MV-4-11 (cell line): Measurements from ENCODE around the gene ACOT9.
"Not testable (repeated sequence)": the region's sequence is repeated elsewhere in the genome, so short reads cannot be mapped to it uniquely, and the experiment has no call there.

Experiments used
- DNase-seq: peaks from one replicate; lab custom pipeline; 2025; lab: John Stamatoyannopoulos, UW

ACOT9 gene

GRCh38 chrX:23742697-23743622 is at the start of gene ACOT9:
TSS of gene ACOT9 (minus strand) at chrX:23743276. CDS start at chrX:23743144, 132 bp downstream.
- peak; percentile 81 for DNase-seq

- no peak for DNase-seq
Measured at GRCh38 chrX:23790155-23790497, 47.0 kb upstream of the ACOT9 start.

- no peak for DNase-seq
Measured at GRCh38 chrX:23789386-23790154, 46.5 kb upstream of the ACOT9 start.

GRCh38 chrX:23788946-23789345 is 45.9 kb upstream of the ACOT9 start:
- DNase-seq, result no peak

GRCh38 chrX:23788521-23788920 is 45.4 kb upstream of the ACOT9 start:
- no peak for DNase-seq

GRCh38 chrX:23787745-23788118 is 44.7 kb upstream of the ACOT9 start:
- DNase-seq, result no peak

GRCh38 chrX:23786268-23786815 is 43.3 kb upstream of the ACOT9 start:
- no peak for DNase-seq

- no peak for DNase-seq
Measured at GRCh38 chrX:23785580-23785979, 42.5 kb upstream of the ACOT9 start.

- peak; percentile 92 for DNase-seq
Measured at GRCh38 chrX:23784470-23785331, 41.6 kb upstream of the ACOT9 start.

- DNase-seq, result peak; percentile 12
Measured at GRCh38 chrX:23783589-23784469, 40.8 kb upstream of the ACOT9 start.

GRCh38 chrX:23782863-23783588 is 40.0 kb upstream of the ACOT9 start, which contains the start of gene SAT1:
TSS of gene SAT1 (plus strand) at chrX:23783173. CDS start at chrX:23783352, 179 bp downstream.
- DNase-seq, result peak; percentile 90

GRCh38 chrX:23782455-23782854 is 39.4 kb upstream of the ACOT9 start:
- no peak for DNase-seq

GRCh38 chrX:23779025-23779424 is 35.9 kb upstream of the ACOT9 start:
- no peak for DNase-seq

GRCh38 chrX:23776363-23776762 is 33.3 kb upstream of the ACOT9 start:
- no peak for DNase-seq

GRCh38 chrX:23773601-23774175 is 30.6 kb upstream of the ACOT9 start:
- DNase-seq, result peak; percentile 78

- DNase-seq, result not testable (repeated sequence)
Measured at GRCh38 chrX:23771086-23771485, 28.0 kb upstream of the ACOT9 start.

GRCh38 chrX:23770142-23770541 is 27.1 kb upstream of the ACOT9 start:
- DNase-seq, result no peak

GRCh38 chrX:23766650-23767551 is 23.8 kb upstream of the ACOT9 start:
- DNase-seq, result no peak

GRCh38 chrX:23765868-23766267 is 22.8 kb upstream of the ACOT9 start:
- no peak for DNase-seq
